Measurements from ENCODE around the gene CCSER1.

CCSER1 gene

DNA sequence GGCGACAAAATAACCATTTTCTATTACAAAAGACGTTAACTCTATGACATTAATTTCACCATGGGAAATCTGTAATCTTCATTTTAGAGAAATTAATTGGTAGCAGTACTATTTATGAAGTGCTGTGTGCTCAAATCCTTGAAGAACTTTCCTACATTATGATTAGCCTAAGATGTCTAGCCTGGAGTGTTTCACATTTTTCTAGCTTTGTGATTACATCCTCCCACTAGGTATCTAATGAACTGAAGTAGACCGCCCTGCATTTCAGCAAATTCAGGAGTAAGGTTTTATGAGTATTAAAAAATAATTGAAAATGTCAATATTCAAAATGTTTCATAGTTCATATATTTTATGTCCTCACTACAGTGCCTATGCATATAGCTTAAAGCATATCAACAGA lies 713.1 kb downstream of the CCSER1 start:
- DNase-seq = no peak
- H3K27me3 ChIP-seq (replicated peaks) = no peaks in the 10 kb centered on the region
- H3K36me3 ChIP-seq (replicated peaks) = no peaks in the 10 kb centered on the region
- H3K27ac ChIP-seq = no peak overlapping the region
- no peak overlapping the region for H3K4me3 ChIP-seq (ENCODE audit: low read depth, low read length)
- TF ChIP-seq, protein P1, sequence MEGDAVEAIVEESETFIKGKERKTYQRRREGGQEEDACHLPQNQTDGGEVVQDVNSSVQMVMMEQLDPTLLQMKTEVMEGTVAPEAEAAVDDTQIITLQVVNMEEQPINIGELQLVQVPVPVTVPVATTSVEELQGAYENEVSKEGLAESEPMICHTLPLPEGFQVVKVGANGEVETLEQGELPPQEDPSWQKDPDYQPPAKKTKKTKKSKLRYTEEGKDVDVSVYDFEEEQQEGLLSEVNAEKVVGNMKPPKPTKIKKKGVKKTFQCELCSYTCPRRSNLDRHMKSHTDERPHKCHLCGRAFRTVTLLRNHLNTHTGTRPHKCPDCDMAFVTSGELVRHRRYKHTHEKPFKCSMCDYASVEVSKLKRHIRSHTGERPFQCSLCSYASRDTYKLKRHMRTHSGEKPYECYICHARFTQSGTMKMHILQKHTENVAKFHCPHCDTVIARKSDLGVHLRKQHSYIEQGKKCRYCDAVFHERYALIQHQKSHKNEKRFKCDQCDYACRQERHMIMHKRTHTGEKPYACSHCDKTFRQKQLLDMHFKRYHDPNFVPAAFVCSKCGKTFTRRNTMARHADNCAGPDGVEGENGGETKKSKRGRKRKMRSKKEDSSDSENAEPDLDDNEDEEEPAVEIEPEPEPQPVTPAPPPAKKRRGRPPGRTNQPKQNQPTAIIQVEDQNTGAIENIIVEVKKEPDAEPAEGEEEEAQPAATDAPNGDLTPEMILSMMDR (IDR thresholded peaks at IDR 0.05; ENCODE audit: low read depth, low read length, missing control alignments) = no peak
- in situ Hi-C loops (cut with HindIII; ENCODE audit: low pct_ligation_motif_present, low sequenced_read_pairs) = no loop called here

DNA sequence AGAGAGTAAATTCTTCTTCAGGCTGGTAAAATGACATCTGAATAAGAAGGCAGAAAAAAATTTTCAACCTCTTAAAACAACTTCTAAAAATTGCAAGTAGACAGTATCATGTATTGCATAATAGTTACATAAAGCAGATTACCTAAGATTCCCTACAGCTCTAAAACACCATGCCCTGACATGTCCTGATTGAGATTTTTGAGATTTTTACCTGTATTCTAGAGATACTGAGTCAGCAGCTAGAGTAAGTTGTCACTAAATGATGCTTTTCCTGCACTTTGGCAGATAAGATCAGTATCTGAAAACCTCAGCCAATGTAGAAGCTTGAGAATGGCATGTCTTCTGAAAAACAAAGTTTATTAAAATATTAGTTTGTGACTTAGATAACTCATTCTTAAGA lies 713.6 kb downstream of the CCSER1 start:
- Histone ChIP-seq H3K36me3 (replicated peaks) (no peaks in the 10 kb centered on the region), H3K4me3 (ENCODE audit: low read depth, low read length) (no peak overlapping the region), H3K27ac (no peak overlapping the region), H3K27me3 (replicated peaks) (no peaks in the 10 kb centered on the region)
- in situ Hi-C loops (cut with HindIII; ENCODE audit: low pct_ligation_motif_present, low sequenced_read_pairs) = no loop called here
- no peak for DNase-seq
- TF ChIP-seq, protein P1 (IDR thresholded peaks at IDR 0.05; ENCODE audit: low read depth, low read length, missing control alignments) = no peak

DNA sequence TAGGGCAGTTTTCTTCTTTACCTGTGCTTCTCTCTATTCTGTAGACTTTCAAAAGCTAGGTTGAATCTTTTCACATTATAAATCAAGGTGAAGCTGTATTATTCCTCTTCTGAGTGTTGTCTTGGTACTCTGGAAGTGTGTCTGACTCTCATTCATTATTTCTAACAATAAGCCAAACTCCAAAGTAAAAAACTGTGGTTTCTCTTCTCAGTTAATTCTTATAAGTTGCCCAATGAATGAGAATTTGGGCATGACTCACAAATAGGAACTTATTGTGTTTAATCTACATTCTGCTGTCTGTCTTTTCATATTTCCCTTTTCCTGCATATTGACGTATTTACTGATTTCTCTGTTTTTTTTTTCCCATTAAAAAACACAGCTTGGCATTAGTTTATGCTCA lies 714.5 kb downstream of the CCSER1 start:
- in situ Hi-C loops (cut with HindIII; ENCODE audit: low pct_ligation_motif_present, low sequenced_read_pairs) = no loop called here
- Histone ChIP-seq H3K27me3 (replicated peaks) (no peaks in the 10 kb centered on the region), H3K4me3 (ENCODE audit: low read depth, low read length) (no peak overlapping the region), H3K27ac (no peak overlapping the region), H3K36me3 (replicated peaks) (no peaks in the 10 kb centered on the region)
- TF ChIP-seq, protein P1 (IDR thresholded peaks at IDR 0.05; ENCODE audit: low read depth, low read length, missing control alignments) = no peak
- no peak for DNase-seq

DNA sequence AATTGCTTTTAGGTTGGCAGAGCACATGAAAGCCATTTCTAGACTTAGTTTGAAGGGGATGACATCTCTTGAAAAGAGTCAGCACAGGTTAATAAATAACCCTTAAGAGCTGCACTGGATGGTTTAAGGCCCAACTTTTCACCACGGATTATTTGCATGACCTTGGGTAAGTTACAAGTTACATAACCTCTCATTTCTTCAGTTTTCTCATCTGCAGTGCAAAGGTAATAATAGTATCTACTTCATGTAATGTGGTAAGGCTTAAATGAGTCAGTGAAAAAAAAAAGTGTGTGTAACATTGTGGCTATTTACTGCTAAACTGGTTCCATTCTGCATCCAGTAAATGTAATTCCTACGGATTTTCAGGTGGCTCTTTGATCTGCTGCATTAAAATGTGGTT lies 715.8 kb downstream of the CCSER1 start:
- Histone ChIP-seq H3K36me3 (replicated peaks) (no peaks in the 10 kb centered on the region), H3K4me3 (ENCODE audit: low read depth, low read length) (no peak overlapping the region), H3K27me3 (replicated peaks) (no peaks in the 10 kb centered on the region), H3K27ac (no peak overlapping the region)
- in situ Hi-C loops (cut with HindIII; ENCODE audit: low pct_ligation_motif_present, low sequenced_read_pairs) = no loop called here
- no peak for DNase-seq
- TF ChIP-seq, protein P1 (IDR thresholded peaks at IDR 0.05; ENCODE audit: low read depth, low read length, missing control alignments) = no peak

DNA sequence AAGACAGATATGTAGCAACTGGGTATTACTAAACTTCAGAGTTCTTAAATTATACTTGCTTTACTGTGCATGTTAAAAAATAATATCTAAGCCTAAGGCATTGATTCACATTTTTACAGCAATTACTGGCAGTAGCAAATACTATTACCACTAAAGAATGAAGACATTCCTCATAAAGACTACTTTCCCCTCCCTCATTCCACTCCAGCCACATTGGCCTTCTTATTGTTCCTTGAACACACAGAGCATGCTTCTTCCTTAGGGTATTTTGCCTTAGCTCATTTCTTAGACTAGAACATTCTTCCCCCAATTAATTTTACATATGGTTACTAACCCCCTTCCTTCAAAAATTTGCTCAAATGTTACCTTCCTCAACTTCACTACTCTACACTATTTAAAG lies 717.0 kb downstream of the CCSER1 start:
- Histone ChIP-seq H3K36me3 (replicated peaks) (no peaks in the 10 kb centered on the region), H3K27ac (no peak overlapping the region), H3K4me3 (ENCODE audit: low read depth, low read length) (no peak overlapping the region), H3K27me3 (replicated peaks) (no peaks in the 10 kb centered on the region)
- TF ChIP-seq, protein P1 (IDR thresholded peaks at IDR 0.05; ENCODE audit: low read depth, low read length, missing control alignments) = no peak
- no peak for DNase-seq
- in situ Hi-C loops (cut with HindIII; ENCODE audit: low pct_ligation_motif_present, low sequenced_read_pairs) = no loop called here

DNA sequence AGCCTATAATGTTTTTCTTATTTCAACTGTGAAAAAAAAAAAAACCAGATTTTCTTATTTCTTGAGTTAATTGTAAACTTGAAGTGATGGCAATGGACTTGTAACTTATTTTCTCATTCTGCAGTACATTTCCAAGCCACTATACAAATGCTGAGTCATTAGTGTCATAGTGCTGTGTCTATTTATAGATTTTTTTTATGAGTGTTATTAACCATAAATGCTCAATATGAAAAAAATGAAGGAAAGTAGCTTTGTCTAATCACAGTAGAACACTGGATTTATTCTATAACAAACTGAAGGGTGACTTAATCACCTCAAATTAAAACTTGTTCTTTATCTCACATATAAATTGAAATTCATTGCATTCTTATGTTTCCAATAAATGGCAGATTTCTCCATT lies 718.6 kb downstream of the CCSER1 start:
- TF ChIP-seq, protein P1 (IDR thresholded peaks at IDR 0.05; ENCODE audit: low read depth, low read length, missing control alignments) = no peak
- DNase-seq = no peak
- H3K36me3 ChIP-seq (replicated peaks) = no peaks in the 10 kb centered on the region
- H3K27me3 ChIP-seq (replicated peaks) = no peaks in the 10 kb centered on the region
- no peak overlapping the region for H3K27ac ChIP-seq
- H3K4me3 ChIP-seq (ENCODE audit: low read depth, low read length) = no peak overlapping the region
- in situ Hi-C loops (cut with HindIII; ENCODE audit: low pct_ligation_motif_present, low sequenced_read_pairs) = no loop called here

Measured in brain microvascular endothelial cell (primary cell).